Measurements from ENCODE around the gene SPOCK2.
"Not testable (repeated sequence)": the region's sequence is repeated elsewhere in the genome, so short reads cannot be mapped to it uniquely, and the experiment has no call there.

Gene SPOCK2, protein sequence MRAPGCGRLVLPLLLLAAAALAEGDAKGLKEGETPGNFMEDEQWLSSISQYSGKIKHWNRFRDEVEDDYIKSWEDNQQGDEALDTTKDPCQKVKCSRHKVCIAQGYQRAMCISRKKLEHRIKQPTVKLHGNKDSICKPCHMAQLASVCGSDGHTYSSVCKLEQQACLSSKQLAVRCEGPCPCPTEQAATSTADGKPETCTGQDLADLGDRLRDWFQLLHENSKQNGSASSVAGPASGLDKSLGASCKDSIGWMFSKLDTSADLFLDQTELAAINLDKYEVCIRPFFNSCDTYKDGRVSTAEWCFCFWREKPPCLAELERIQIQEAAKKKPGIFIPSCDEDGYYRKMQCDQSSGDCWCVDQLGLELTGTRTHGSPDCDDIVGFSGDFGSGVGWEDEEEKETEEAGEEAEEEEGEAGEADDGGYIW

GRCh38 chr10:72087969-72088888 lies at the start of gene SPOCK2:
SPOCK2 (minus strand) TSS chr10:72088551; CDS start chr10:72088328, 223 bp downstream.
- FAIRE-seq = no peak

DNA sequence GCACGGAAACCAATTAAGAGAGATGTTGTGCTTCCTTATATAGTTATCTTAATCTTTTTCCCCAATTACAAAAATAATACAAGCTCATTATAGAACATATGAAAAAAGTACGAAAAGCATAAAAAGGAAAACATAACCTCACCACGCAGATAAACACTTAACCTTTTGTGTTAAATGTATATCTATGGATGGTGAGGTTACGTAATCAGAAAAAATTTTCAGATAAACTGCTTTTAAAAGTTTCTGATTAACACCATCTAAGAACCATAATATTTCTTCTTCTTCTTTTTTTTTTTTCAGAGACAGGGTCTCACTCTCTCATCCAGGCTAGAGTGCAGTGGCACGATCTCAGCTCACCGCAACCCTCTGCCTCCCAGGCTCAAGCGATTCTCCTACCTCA lies 49.2 kb upstream of the SPOCK2 start:
- FAIRE-seq = no peak

- FAIRE-seq = not testable (repeated sequence)
Measured at GRCh38 chr10:72136225-72136624, 47.9 kb upstream of the SPOCK2 start.

DNA sequence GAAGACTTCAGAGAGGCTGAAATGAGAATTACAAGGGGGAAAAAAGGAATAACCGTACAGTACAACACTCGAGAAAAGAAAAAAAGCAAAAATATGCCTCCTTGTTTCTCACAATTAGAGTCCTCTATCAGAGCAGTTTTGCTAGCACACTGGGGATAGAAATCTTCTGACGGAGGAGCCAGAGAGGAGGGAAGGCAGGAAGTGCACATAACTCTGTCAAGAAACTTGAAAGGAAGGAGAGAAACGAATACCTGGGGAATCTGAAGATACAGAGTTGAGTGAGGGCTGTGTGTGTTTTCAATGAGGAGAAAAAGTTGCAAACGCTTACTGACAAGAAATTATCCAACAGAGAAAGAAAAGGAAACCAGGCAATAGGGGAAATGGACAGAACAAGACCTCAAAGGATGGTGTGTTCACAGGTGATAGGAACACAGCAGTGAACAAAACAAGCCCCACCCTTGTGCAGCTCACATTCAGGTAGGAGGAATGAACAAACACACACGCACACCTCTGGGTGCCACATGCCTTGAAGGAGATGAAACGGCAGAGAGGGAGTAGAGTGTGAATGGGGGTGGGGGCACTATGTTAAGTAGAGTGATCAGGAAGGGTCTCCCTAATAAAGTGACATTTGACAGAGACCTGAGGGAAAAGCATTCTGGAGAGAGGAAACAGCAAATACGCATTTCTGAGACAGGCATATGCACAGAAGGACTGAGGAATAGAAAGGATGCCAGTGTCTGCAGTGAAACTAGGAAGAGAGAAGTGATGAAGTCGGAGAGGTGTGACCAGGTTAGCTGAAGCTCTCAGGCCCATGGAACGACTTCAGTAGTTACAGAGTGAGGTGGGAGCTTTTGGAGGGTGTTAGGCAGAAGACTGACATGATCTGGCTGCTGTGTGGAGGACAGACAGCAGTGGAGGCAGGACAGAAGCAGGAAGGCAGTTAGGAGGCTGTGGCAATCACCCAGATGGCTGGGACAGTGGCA lies 46.7 kb upstream of the SPOCK2 start:
- no peak for FAIRE-seq

DNA sequence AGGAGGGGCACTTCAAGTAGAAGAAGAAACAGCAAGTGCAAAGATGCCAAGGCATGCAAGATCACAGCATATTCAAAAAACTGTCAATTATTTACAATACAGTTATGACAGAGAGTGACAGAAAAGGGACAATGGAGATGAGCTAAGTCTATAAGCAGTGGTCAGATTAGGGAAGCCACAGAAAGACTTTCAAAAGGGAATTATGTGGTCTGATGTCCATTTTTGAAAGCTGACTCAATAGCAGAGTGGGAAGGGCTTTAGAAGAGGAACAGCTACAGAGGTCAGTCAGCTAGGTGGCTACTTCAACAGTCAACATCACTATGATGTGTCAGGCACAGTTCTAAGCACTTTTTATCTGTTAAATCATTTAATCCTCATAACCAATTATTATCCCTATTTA lies 45.2 kb upstream of the SPOCK2 start:
- FAIRE-seq = no peak

GRCh38 chr10:72132854-72133253 lies 44.5 kb upstream of the SPOCK2 start:
- no peak for FAIRE-seq

DNA sequence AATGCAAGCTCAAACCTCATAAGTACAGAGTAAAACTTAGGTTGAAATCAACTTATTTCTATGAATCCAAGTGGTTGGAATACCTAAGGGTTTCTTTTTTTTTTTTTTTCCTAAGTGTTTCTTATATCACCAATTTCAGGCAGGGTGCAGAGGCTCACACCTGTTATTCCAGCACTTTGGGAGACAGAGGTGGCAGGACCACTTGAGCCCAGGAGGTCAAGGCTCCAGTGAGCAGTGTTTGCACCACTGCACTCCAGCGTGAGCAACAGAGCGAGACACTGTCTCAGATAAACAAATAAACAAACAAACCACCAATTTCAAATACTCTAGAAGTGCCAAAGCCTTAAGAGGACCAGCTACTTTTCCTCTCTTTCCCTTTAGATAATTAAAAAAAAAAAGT lies 39.2 kb upstream of the SPOCK2 start:
- no peak for FAIRE-seq

GRCh38 chr10:72126872-72127232 lies 38.5 kb upstream of the SPOCK2 start:
- no peak for FAIRE-seq

- FAIRE-seq = peak; percentile 74
Measured at GRCh38 chr10:72126184-72126871, 38.0 kb upstream of the SPOCK2 start.

- FAIRE-seq = no peak
Measured at GRCh38 chr10:72124989-72125388, 36.6 kb upstream of the SPOCK2 start.

DNA sequence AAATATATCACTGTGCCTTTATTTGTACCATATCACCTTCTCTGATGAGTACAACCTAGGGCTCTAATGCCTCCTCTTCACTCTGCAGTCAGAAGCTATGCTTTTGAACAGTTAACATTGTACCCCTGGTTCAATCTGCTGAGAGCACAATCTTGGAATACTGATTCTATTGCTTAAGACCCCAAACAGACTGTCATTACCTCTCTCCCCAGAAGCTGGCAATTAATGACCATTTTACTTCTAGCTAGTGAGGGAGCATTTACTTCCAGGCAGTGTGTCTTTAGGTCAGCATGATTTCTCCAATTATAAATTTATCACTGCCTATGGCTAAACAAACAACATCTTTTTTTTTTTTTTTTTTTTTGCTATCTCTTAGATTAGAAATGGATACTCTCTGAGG lies 36.0 kb upstream of the SPOCK2 start:
- FAIRE-seq = no peak

DNA sequence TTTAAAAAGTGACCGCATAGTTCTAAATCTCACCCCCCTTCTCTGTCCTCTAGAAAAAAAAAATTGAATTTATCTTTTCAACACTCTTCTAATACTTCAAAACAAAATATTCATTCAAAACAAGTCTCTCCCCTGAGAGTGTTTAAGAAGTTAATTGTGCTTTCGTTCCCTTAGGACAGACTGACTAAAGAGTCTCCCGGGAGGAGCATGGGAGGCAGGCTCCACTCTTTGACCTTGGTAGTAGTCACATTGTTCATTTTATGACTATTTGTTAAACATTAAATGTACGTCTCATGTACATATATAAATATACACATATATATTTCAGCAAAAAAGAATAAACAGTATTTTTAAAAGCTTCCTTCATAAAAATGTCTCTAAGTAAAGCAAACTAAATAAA lies 35.3 kb upstream of the SPOCK2 start:
- FAIRE-seq = no peak

DNA sequence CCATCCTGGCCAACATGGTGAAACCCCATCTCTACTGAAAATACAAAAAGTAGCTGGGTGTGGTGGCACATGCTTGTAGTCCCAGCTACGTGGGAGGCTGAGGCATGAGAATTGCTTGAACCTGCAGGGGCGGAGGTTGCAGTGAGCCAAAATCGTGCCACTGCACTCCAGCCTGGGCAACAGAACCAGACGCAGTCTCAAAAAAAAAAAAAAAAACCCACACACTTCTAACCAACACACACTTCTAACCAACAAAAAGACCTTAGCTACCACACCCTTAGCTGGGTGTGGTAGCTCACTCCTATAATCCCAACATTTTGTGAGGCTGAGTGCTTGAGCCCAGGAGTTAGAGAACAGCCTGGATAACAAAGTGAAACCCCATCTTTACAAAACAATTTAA lies 33.9 kb upstream of the SPOCK2 start:
- FAIRE-seq = no peak

DNA sequence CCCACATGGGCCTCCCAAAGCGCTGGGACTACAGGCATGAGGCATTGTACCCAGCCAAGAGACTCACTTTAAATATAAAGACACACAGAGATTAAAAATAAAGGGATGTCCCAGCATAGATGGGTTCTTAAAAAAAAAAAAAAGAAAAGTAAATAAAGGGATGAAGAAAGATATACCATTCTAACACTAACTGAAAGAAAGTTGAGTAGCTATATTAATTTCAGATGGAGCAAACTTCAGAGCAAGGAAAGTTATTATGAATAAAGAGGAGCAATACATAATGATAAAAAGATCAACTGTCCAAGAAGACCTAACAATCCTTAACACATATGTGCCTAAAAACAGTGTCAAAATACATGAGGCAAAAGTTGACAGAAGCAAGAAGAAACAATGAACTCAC lies 33.0 kb upstream of the SPOCK2 start:
- FAIRE-seq = no peak

DNA sequence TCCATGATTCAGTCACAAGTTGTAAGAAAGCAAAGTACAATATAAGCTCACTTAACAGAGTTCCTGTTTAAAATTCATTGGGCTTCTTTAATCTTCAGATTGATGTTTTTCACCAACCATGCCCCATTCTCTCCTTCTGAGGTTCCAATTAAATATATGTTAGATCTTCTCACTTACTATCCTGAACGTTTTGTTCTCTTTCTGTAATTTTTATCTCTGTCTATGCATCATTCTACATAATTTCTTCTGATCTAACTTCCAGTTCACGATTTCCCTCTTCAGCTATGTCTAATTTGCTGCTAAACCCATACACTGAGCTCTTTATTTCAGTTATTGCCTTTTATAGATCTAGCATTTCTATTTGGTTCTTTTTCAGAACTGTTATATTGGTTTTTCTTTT lies 28.0 kb upstream of the SPOCK2 start:
- FAIRE-seq = no peak

- FAIRE-seq = no peak
Measured at GRCh38 chr10:72114706-72115450, 26.5 kb upstream of the SPOCK2 start.

GRCh38 chr10:72110673-72111401 lies 22.5 kb upstream of the SPOCK2 start:
- FAIRE-seq = no peak

DNA sequence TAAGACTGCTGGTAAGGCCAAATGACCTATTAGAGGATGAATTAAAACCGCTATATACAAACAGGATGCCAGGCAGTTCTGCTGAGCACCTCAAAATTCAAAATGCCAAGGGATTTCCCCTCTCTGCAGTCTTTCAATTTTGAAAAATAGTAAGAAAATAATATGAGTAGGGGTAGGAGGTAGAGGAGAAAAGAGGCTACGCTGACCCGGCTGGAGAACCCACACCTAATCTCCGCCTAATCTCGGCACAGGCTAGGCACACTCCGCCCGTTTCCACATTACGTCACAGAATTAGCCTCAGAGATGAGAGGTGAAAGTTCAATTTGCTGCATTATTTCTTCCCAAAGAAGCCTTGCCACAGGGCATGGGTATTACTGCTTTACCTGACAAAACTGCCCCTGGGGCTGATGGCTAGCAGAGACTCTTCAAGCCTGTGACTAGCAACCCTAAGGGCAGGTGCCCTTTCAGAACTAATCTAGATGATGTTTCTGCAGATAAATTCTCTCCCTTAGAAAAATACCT lies 21.3 kb upstream of the SPOCK2 start:
- no peak for FAIRE-seq

DNA sequence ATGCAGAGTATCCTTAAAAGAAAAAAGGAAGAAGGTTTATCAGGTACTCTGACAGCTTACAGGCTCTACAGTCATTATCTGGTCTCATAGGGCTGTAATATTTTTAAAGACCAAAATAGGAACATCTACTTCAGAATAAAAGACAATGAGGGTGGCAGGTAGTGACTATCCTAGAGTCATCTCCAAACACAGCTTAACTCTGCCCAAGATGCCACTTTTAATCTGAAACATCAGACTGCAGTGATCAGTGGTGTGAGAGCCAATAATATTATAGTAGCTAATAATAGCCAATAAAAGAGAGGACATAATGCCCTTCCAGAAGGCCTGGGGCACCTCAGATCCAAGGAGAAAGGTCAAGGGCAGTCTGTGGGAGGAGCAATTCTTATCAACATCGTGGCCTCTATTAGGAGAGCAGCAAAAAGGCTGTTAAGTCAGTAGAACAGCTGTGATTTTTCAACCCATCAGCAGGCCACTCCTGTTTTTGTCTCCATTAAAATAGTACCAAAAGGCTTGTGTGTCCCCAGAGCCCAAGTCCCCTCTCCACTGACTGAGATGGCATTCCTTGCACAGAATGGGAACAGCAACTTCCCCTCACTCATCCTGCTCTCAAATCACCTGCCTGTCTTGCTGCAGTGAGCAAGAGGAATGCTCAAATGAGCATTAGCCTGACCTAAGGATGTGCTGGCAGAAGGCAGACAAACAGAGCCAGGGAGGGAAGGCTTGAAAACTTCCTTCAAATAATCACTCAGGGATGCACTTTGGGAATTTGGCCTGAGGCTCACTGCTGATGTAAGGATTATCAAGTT lies 20.7 kb upstream of the SPOCK2 start:
- no peak for FAIRE-seq

GRCh38 chr10:72108004-72108370 lies 19.6 kb upstream of the SPOCK2 start:
- FAIRE-seq = not testable (repeated sequence)

Data from A204.1 (cell line).